ENCODE results near the gene EMC7.
"Not testable (repeated sequence)": the region's sequence is repeated elsewhere in the genome, so short reads cannot be mapped to it uniquely, and the experiment has no call there.

- not testable (repeated sequence) for TF ChIP-seq EZH2 (IDR thresholded peaks at IDR 0.05; ENCODE audit: low read length); CTCF (optimal IDR thresholded peaks at IDR 0.05 in 1 of 3, IDR thresholded peaks at IDR 0.05 in 1 of 3, conservative IDR thresholded peaks at IDR 0.05 in 1 of 3; ENCODE audit: extremely low read depth in 1 of 3, insufficient read depth in 2 of 3, low read length in 3 of 3)
Observed at GRCh38 chr15:34050385-34050784, 51.3 kb downstream of the EMC7 start.
